Lung (tissue), 12 donors: ENCODE measurements around the gene FZD2. TPM values are rescaled to one million over a fixed set of nuclear protein-coding genes. Genes with fewer than 3 reads are reported as not detected.

ENCODE experiments used
- ATAC-seq: fragments of 200-7000 bp; cut with Tn5 transposase; one replicate; pipeline ENCODE4 v1.9.1; 2020; ENCODE audit warnings: moderate number of reproducible peaks; ENCODE audit not compliant: insufficient read depth, low FRiP score
- DNase-seq, 3 donors: peaks; one replicate each; pipeline ENCODE4 v3.0.0-alpha.2; 2013 to 2017
- H3K27ac ChIP-seq, 2 donors: one replicate each; pipeline ENCODE4 v1.5.1; 2013; ENCODE audit warnings: mild to moderate bottlenecking in 2 of 2, moderate library complexity in 2 of 2, control low read depth in 1 of 2, inconsistent platforms in 1 of 2, low read depth in 1 of 2, low read length in 1 of 2
- H3K27me3 ChIP-seq, 3 donors: one replicate each; pipeline ENCODE4 v1.5.1; 2013; ENCODE audit warnings: low read length in 2 of 3; ENCODE audit not compliant: control insufficient read depth in 3 of 3, insufficient read depth in 3 of 3
- H3K36me3 ChIP-seq, 4 donors: one replicate each; pipeline ENCODE4 v1.5.1; 2013; ENCODE audit warnings: low read length in 4 of 4, mild to moderate bottlenecking in 1 of 4, moderate library complexity in 1 of 4; ENCODE audit not compliant: control insufficient read depth in 4 of 4, insufficient read depth in 4 of 4
- H3K4me1 ChIP-seq, 5 donors: one replicate each; pipeline ENCODE4 v1.5.1; 2013; ENCODE audit warnings: low read length in 5 of 5, mild to moderate bottlenecking in 2 of 5, moderate library complexity in 1 of 5; ENCODE audit not compliant: control insufficient read depth in 5 of 5, insufficient read depth in 5 of 5
- H3K4me3 ChIP-seq: one replicate; pipeline ENCODE4 v1.5.1; 2013; ENCODE audit warnings: mild to moderate bottlenecking, control low read depth, moderate library complexity
- H3K9ac ChIP-seq, 2 donors: one replicate each; pipeline ENCODE4 v1.5.1; 2013; ENCODE audit warnings: low read length in 2 of 2, control low read depth in 1 of 2; ENCODE audit not compliant: insufficient read depth in 1 of 2
- H3K9me3 ChIP-seq, 4 donors: one replicate each; pipeline ENCODE4 v1.5.1; 2013; ENCODE audit warnings: low read length in 3 of 4, mild to moderate bottlenecking in 1 of 4, moderate library complexity in 1 of 4; ENCODE audit not compliant: control insufficient read depth in 4 of 4, insufficient read depth in 3 of 4
- WGBS, 2 donors: extraction: QIAGEN DNeasy Blood & Tissue Kit; methylation state at CpG; one replicate each; pipeline ENCODE4 v1.1.7; 2013; 5-methylcytosine and 5-hydroxymethylcytosine counted together
- polyA plus RNA-seq, 2 donors: library from polyadenylated mRNA; stranded (reverse); fragments of 200-250 nt; gene quantifications; one replicate each; pipeline ENCODE4 v1.2.1, GENCODE V29; 2013
- total RNA-seq, 2 donors: library from RNA; depleted of rRNA in 1 of 2; stranded (reverse); fragments of >200 nt in 1 of 2; gene quantifications; one replicate each; pipeline ENCODE4 v1.2.1, GENCODE V29; 2014 to 2021
- TF ChIP-seq, protein P1 (sequence below): IDR thresholded peaks from 2 replicates; pipeline ENCODE4 v1.5.1; 2012; ENCODE audit warnings: mild to moderate bottlenecking; ENCODE audit errors: control extremely low read depth, extremely low read depth
- donor health status: control.
- donor health status: control.
- donor health status: Bipolar disorder and iron deficiency.
- donor health status: healthy.
- donor health status: DM: yes; HTN: yes; CAD: no.

FZD2 gene
- total and polyA plus RNA-seq, 4 donors = 3.8 to 14.1 (median 6.9) TPM

DNA sequence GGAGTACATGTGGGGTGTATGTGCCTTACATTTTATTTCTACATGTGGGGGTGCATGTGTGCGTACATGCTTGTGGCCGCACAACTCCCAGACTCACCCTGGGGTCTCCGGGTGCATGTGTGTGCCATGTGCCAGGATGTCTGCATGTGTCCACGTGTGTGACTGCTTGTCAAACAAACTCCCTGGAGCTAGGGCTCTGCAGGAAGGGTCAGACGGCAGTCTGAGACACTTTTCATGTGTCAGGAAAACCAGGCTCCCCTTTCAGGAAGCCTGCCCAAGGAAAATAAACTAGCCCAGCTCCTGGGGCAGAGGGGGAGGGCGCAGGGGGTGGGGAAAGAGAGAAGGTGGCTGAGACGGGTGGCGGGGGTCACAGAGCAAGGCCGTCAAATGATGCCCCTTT is 44.7 kb downstream of the FZD2 start:
- Histone ChIP-seq H3K36me3 (no peaks in the 10 kb centered on the region), H3K9me3 (peaks cover 0 to 3% (median 0%) of the 10 kb centered on the region in 4 donors), H3K4me1 (peaks cover 0 to 30% (median 4%) of the 10 kb centered on the region in 5 donors), H3K27me3 (no peaks in the 10 kb centered on the region), H3K9ac (no peak overlapping the region), H3K4me3 (no peak overlapping the region), H3K27ac (no peak overlapping the region)
- no peak for ATAC-seq
- DNase-seq = no peak
- TF ChIP-seq, protein P1, sequence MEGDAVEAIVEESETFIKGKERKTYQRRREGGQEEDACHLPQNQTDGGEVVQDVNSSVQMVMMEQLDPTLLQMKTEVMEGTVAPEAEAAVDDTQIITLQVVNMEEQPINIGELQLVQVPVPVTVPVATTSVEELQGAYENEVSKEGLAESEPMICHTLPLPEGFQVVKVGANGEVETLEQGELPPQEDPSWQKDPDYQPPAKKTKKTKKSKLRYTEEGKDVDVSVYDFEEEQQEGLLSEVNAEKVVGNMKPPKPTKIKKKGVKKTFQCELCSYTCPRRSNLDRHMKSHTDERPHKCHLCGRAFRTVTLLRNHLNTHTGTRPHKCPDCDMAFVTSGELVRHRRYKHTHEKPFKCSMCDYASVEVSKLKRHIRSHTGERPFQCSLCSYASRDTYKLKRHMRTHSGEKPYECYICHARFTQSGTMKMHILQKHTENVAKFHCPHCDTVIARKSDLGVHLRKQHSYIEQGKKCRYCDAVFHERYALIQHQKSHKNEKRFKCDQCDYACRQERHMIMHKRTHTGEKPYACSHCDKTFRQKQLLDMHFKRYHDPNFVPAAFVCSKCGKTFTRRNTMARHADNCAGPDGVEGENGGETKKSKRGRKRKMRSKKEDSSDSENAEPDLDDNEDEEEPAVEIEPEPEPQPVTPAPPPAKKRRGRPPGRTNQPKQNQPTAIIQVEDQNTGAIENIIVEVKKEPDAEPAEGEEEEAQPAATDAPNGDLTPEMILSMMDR = no peak
- 45 to 65% methylated on average over 9 of the region's 9 CpGs for WGBS, 2 donors

DNA sequence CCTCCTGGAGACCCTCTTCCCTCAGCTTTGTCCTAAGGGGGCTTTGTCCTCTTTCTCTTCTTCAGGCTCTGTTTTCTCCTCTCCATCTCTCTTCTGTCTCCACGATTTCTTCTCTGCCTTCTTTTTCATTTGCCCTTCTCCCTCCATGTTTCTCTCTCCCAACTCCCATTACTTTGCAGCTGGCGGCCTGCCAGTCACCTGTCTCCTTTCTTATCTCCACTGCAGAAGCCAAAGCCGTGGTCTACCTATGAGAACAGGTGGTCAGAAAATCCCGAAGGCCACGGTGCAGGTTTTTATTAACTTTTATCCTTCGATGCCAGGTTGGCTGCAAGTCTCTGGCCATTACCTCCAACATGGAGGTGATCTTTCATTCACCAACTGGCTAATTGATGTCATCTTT is 45.1 kb downstream of the FZD2 start:
- H3K9me3 ChIP-seq = peaks cover 0 to 3% (median 0%) of the 10 kb centered on the region in 4 donors
- peaks cover 0 to 30% (median 4%) of the 10 kb centered on the region in 5 donors for H3K4me1 ChIP-seq
- no peak overlapping the region for H3K9ac ChIP-seq
- TF ChIP-seq, protein P1 = no peak
- no peaks in the 10 kb centered on the region for H3K36me3 ChIP-seq
- ATAC-seq (no peak), DNase-seq (peak in 1 of 3 donors; percentile 28)
- no peak overlapping the region for H3K4me3 ChIP-seq
- 44 to 54% methylated on average over 6 of the region's 6 CpGs for WGBS, 2 donors
- H3K27ac ChIP-seq = no peak overlapping the region
- H3K27me3 ChIP-seq = no peaks in the 10 kb centered on the region

DNA sequence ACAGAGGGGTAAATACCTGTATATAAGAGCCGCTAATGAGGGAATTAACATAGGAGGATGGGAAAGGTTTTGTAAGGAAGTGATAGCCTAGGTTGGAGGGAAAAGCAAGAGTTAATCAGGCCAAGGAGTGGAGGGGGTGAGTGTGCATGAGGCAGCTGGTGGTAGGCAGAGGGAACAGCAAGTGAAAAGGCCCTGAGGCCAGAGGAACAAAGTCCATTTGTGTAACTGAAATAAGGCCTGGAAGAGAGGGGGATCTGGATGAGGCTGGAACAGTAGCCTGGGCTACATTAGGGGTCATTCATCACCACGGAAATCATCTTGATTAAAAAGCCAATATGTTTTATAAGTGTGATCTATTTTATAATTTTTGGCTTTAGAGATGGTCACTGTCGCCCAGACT is 45.7 kb downstream of the FZD2 start:
- no peaks in the 10 kb centered on the region for H3K27me3 ChIP-seq
- ATAC-seq (no peak), DNase-seq (no peak)
- no peak overlapping the region for H3K4me3 ChIP-seq
- no peak overlapping the region for H3K9ac ChIP-seq
- H3K4me1 ChIP-seq = peaks cover 0 to 33% (median 4%) of the 10 kb centered on the region in 5 donors
- no peak overlapping the region for H3K27ac ChIP-seq
- peaks cover 0 to 2% (median 0%) of the 10 kb centered on the region in 4 donors for H3K9me3 ChIP-seq
- no peaks in the 10 kb centered on the region for H3K36me3 ChIP-seq
- TF ChIP-seq, protein P1 = no peak
- WGBS, 2 donors = 89 to 95% methylated on average over 3 of the region's 3 CpGs
